Measurements from ENCODE around the gene TULP4. TPM values are rescaled to one million over a fixed set of nuclear protein-coding genes. Genes with fewer than 3 reads are reported as not detected.

The TULP4 gene
- total and polyA plus RNA-seq, 2 donors (not counting 1 experiment from before 2014, with no cell fraction given): 16.8 to 88.2 TPM

GRCh38 chr6:158397578-158397977 is 85.3 kb downstream of the TULP4 start:
- Histone ChIP-seq H3K79me2 (ENCODE audit: control insufficient read depth, insufficient read depth, low read length) (no peaks in the 10 kb centered on the region), H3K27ac (ENCODE audit: insufficient read depth, low read length) (no peak overlapping the region), H3K36me3 (ENCODE audit: control insufficient read depth, insufficient read depth, low read length) (no peaks in the 10 kb centered on the region), H2AFZ (ENCODE audit: low read length) (no peak overlapping the region), H3K9me3 (ENCODE audit: control insufficient read depth, insufficient read depth, low read depth, low read length) (no peaks in the 10 kb centered on the region), H3K4me3 (replicated peaks in 1 of 4; ENCODE audit: control extremely low read depth in 1 of 4, insufficient read depth in 1 of 4, low read depth in 3 of 4, low read length in 4 of 4) (no peak overlapping the region), H3K27me3 (ENCODE audit: control insufficient read depth, insufficient read depth, low read length) (no peaks in the 10 kb centered on the region), H3K4me2 (ENCODE audit: extremely low read depth, insufficient read depth, low read length) (no peak overlapping the region), H3K9ac (ENCODE audit: insufficient read depth, low read length) (no peak overlapping the region), H3K4me1 (ENCODE audit: control insufficient read depth, extremely low read depth, insufficient read depth, low read length) (no peaks in the 10 kb centered on the region), H4K20me1 (ENCODE audit: control insufficient read depth, extremely low read depth, insufficient read depth, low read length) (no peaks in the 10 kb centered on the region)
- TF ChIP-seq EZH2 (IDR thresholded peaks at IDR 0.05; ENCODE audit: low read length, missing control alignments) (no peak), CTCF (conservative IDR thresholded peaks at IDR 0.05 in 1 of 2, IDR thresholded peaks at IDR 0.05 in 1 of 2; ENCODE audit: low read depth in 1 of 2, low read length in 2 of 2) (no peak)
- DNase-seq (ENCODE audit: low read depth in 2 of 2): no peak

- Histone ChIP-seq H3K9ac (ENCODE audit: insufficient read depth, low read length) (no peak overlapping the region), H3K27me3 (ENCODE audit: control insufficient read depth, insufficient read depth, low read length) (no peaks in the 10 kb centered on the region), H3K4me3 (replicated peaks in 1 of 4; ENCODE audit: control extremely low read depth in 1 of 4, insufficient read depth in 1 of 4, low read depth in 3 of 4, low read length in 4 of 4) (no peak overlapping the region), H3K79me2 (ENCODE audit: control insufficient read depth, insufficient read depth, low read length) (no peaks in the 10 kb centered on the region), H3K4me1 (ENCODE audit: control insufficient read depth, extremely low read depth, insufficient read depth, low read length) (no peaks in the 10 kb centered on the region), H3K36me3 (ENCODE audit: control insufficient read depth, insufficient read depth, low read length) (no peaks in the 10 kb centered on the region), H3K4me2 (ENCODE audit: extremely low read depth, insufficient read depth, low read length) (no peak overlapping the region), H3K27ac (ENCODE audit: insufficient read depth, low read length) (no peak overlapping the region), H4K20me1 (ENCODE audit: control insufficient read depth, extremely low read depth, insufficient read depth, low read length) (no peaks in the 10 kb centered on the region), H2AFZ (ENCODE audit: low read length) (no peak overlapping the region), H3K9me3 (ENCODE audit: control insufficient read depth, insufficient read depth, low read depth, low read length) (no peaks in the 10 kb centered on the region)
- TF ChIP-seq CTCF (conservative IDR thresholded peaks at IDR 0.05 in 1 of 2, IDR thresholded peaks at IDR 0.05 in 1 of 2; ENCODE audit: low read depth in 1 of 2, low read length in 2 of 2): no peak
- TF ChIP-seq EZH2 (IDR thresholded peaks at IDR 0.05; ENCODE audit: low read length, missing control alignments): no peak
- no peak for DNase-seq (ENCODE audit: low read depth in 2 of 2)
Observed at GRCh38 chr6:158398252-158399024, 86.2 kb downstream of the TULP4 start.

GRCh38 chr6:158399040-158399700 is 86.9 kb downstream of the TULP4 start:
- no peaks in the 10 kb centered on the region for H3K79me2 ChIP-seq (ENCODE audit: control insufficient read depth, insufficient read depth, low read length)
- no peaks in the 10 kb centered on the region for H3K9me3 ChIP-seq (ENCODE audit: control insufficient read depth, insufficient read depth, low read depth, low read length)
- H3K4me1 ChIP-seq (ENCODE audit: control insufficient read depth, extremely low read depth, insufficient read depth, low read length): no peaks in the 10 kb centered on the region
- H4K20me1 ChIP-seq (ENCODE audit: control insufficient read depth, extremely low read depth, insufficient read depth, low read length): no peaks in the 10 kb centered on the region
- no peak for DNase-seq (ENCODE audit: low read depth in 2 of 2)
- H3K9ac ChIP-seq (ENCODE audit: insufficient read depth, low read length): no peak overlapping the region
- H2AFZ ChIP-seq (ENCODE audit: low read length): no peak overlapping the region
- H3K27me3 ChIP-seq (ENCODE audit: control insufficient read depth, insufficient read depth, low read length): no peaks in the 10 kb centered on the region
- H3K27ac ChIP-seq (ENCODE audit: insufficient read depth, low read length): no peak overlapping the region
- H3K4me2 ChIP-seq (ENCODE audit: extremely low read depth, insufficient read depth, low read length): no peak overlapping the region
- no peak overlapping the region for H3K4me3 ChIP-seq (replicated peaks in 1 of 4; ENCODE audit: control extremely low read depth in 1 of 4, insufficient read depth in 1 of 4, low read depth in 3 of 4, low read length in 4 of 4)
- H3K36me3 ChIP-seq (ENCODE audit: control insufficient read depth, insufficient read depth, low read length): no peaks in the 10 kb centered on the region
- no peak for TF ChIP-seq EZH2 (IDR thresholded peaks at IDR 0.05; ENCODE audit: low read length, missing control alignments)
- TF ChIP-seq CTCF (conservative IDR thresholded peaks at IDR 0.05 in 1 of 2, IDR thresholded peaks at IDR 0.05 in 1 of 2; ENCODE audit: low read depth in 1 of 2, low read length in 2 of 2): no peak

All from fibroblast of lung (primary cell).